ENCODE measurements around the gene PLCG1.

The PLCG1 gene

GRCh38 chr20:41091927-41092326 lies 45.4 kb upstream of the PLCG1 start:
- no peak for TF ChIP-seq EZH2phosphoT487 (IDR thresholded peaks at IDR 0.05; ENCODE audit: borderline replicate concordance, low read length)
- TF ChIP-seq CTCF (IDR thresholded peaks at IDR 0.05; ENCODE audit: low read depth, low read length, poor library complexity, severe bottlenecking), result no peak
- H3K36me3 ChIP-seq (ENCODE audit: control insufficient read depth, low read length), result peaks cover 60% of the 10 kb centered on the region
- no peak overlapping the region for H3K27ac ChIP-seq (ENCODE audit: low read depth, low read length)
- no peaks in the 10 kb centered on the region for H3K27me3 ChIP-seq (ENCODE audit: control insufficient read depth, low read length)
- H3K4me1 ChIP-seq (ENCODE audit: control insufficient read depth, low read length), result no peaks in the 10 kb centered on the region
- H3K9me2 ChIP-seq (replicated peaks; ENCODE audit: control insufficient read depth, low read length), result no peaks in the 10 kb centered on the region
- H3K9me3 ChIP-seq (ENCODE audit: control insufficient read depth, insufficient read depth, low read length), result no peaks in the 10 kb centered on the region
- H4K20me1 ChIP-seq (ENCODE audit: control insufficient read depth, insufficient read depth, low read depth, low read length), result no peaks in the 10 kb centered on the region
- H3K4me2 ChIP-seq (ENCODE audit: low read length), result no peak overlapping the region
- peaks cover 21% of the 10 kb centered on the region for H3F3A ChIP-seq (ENCODE audit: control insufficient read depth, insufficient read depth)
- 0 out of 2 replicates have a peak, but pooled peaks cover 3% of the 10 kb centered on the region for H3K79me2 ChIP-seq (ENCODE audit: control insufficient read depth, low read length)
- H3K4me3 ChIP-seq (ENCODE audit: low read length), result no peak overlapping the region

GRCh38 chr20:41094353-41095055 lies 42.8 kb upstream of the PLCG1 start:
- Histone ChIP-seq H3K4me2 (ENCODE audit: low read length) (no peak overlapping the region), H4K20me1 (ENCODE audit: control insufficient read depth, insufficient read depth, low read depth, low read length) (no peaks in the 10 kb centered on the region), H3K9me2 (replicated peaks; ENCODE audit: control insufficient read depth, low read length) (no peaks in the 10 kb centered on the region), H3K4me1 (ENCODE audit: control insufficient read depth, low read length) (no peaks in the 10 kb centered on the region), H3K27ac (ENCODE audit: low read depth, low read length) (no peak overlapping the region), H3F3A (ENCODE audit: control insufficient read depth, insufficient read depth) (peaks cover 19% of the 10 kb centered on the region), H3K9me3 (ENCODE audit: control insufficient read depth, insufficient read depth, low read length) (no peaks in the 10 kb centered on the region), H3K27me3 (ENCODE audit: control insufficient read depth, low read length) (no peaks in the 10 kb centered on the region), H3K79me2 (ENCODE audit: control insufficient read depth, low read length) (0 out of 2 replicates have a peak, but pooled peaks cover 3% of the 10 kb centered on the region), H3K36me3 (ENCODE audit: control insufficient read depth, low read length) (peaks cover 79% of the 10 kb centered on the region), H3K4me3 (ENCODE audit: low read length) (no peak overlapping the region)
- TF ChIP-seq EZH2phosphoT487 (IDR thresholded peaks at IDR 0.05; ENCODE audit: borderline replicate concordance, low read length) (no peak), CTCF (IDR thresholded peaks at IDR 0.05; ENCODE audit: low read depth, low read length, poor library complexity, severe bottlenecking) (no peak)

- Histone ChIP-seq H3K36me3 (ENCODE audit: control insufficient read depth, low read length) (peaks cover 84% of the 10 kb centered on the region), H4K20me1 (ENCODE audit: control insufficient read depth, insufficient read depth, low read depth, low read length) (no peaks in the 10 kb centered on the region), H3K4me2 (ENCODE audit: low read length) (no peak overlapping the region), H3K79me2 (ENCODE audit: control insufficient read depth, low read length) (0 out of 2 replicates have a peak, but pooled peaks cover 3% of the 10 kb centered on the region), H3K9me2 (replicated peaks; ENCODE audit: control insufficient read depth, low read length) (no peaks in the 10 kb centered on the region), H3K4me3 (ENCODE audit: low read length) (no peak overlapping the region), H3K9me3 (ENCODE audit: control insufficient read depth, insufficient read depth, low read length) (no peaks in the 10 kb centered on the region), H3K27me3 (ENCODE audit: control insufficient read depth, low read length) (no peaks in the 10 kb centered on the region), H3F3A (ENCODE audit: control insufficient read depth, insufficient read depth) (peaks cover 19% of the 10 kb centered on the region), H3K4me1 (ENCODE audit: control insufficient read depth, low read length) (no peaks in the 10 kb centered on the region), H3K27ac (ENCODE audit: low read depth, low read length) (no peak overlapping the region)
- TF ChIP-seq EZH2phosphoT487 (IDR thresholded peaks at IDR 0.05; ENCODE audit: borderline replicate concordance, low read length) (no peak), CTCF (IDR thresholded peaks at IDR 0.05; ENCODE audit: low read depth, low read length, poor library complexity, severe bottlenecking) (peak; percentile 81)
These were observed 42.0 kb upstream of the PLCG1 start for GRCh38 chr20:41095110-41095969.

Measured in DOHH2 (cell line).